GM12878 (cell line): ENCODE measurements around the gene EPHA1. TPM values are rescaled to one million over a fixed set of nuclear protein-coding genes. Genes with fewer than 3 reads are reported as not detected.

ENCODE experiments used
- ATAC-seq: fragments of 200-7000 bp; cut with Tn5 transposase; 3 replicates; pipeline ENCODE4 v1.9.1; 2020; ENCODE audit warnings: mild to moderate bottlenecking, moderate library complexity
- BruUV-seq: library from RNA; stranded (reverse); fragments of 400-500 nt; replicated peaks from 2 replicates; lab custom pipeline; 2021; lab: Mats Ljungman, UMichigan
- CTCF ChIA-PET: fragments of 300-600 bp; sonication (Branson Sonifier 250); formaldehyde crosslinking; extraction: SDS; loops from one replicate; lab custom pipeline; 2021; ENCODE audit warnings: inconsistent platforms; lab: Yijun Ruan, JAX
- POLR2A ChIA-PET: fragments of 350-600 bp; formaldehyde crosslinking; extraction: SDS; loops from one replicate; lab custom pipeline; 2021; ENCODE audit warnings: inconsistent platforms; lab: Charles Lee
- RAD21 ChIA-PET: fragments of 300-600 bp; sonication (Branson Sonifier 250); formaldehyde crosslinking; loops from one replicate; lab custom pipeline; 2023; ENCODE audit warnings: antibody characterized with exemption; ENCODE audit not compliant: unreplicated experiment; lab: Charles Lee
- SMC1A ChIA-PET: fragments of 300-600 bp; sonication (Branson Sonifier 250); formaldehyde crosslinking; loops from one replicate; lab custom pipeline; 2023; ENCODE audit not compliant: unreplicated experiment, uncharacterized antibody; lab: Charles Lee
- DNase-seq: peaks from one replicate; pipeline ENCODE4 v3.0.0-alpha.2; 2011; ENCODE audit warnings: low read depth, low spot score
- FAIRE-seq: peaks from 3 replicates; lab custom pipeline; 2011; peaks lifted over from hg19 to GRCh38; lab: Jason Lieb, UNC
- H2AFZ ChIP-seq: 2 replicates; pipeline ENCODE4 v1.6.0; 2011; ENCODE audit warnings: low read depth, low read length, control low read depth; ENCODE audit not compliant: control insufficient read depth
- H3K27ac ChIP-seq: 2 replicates; pipeline ENCODE4 v1.5.1; 2011; ENCODE audit warnings: control low read depth; ENCODE audit not compliant: control insufficient read depth, insufficient read depth
- H3K27me3 ChIP-seq, 2 experiments: replicated peaks in 1 of 2; 2 replicates each; pipeline versions ENCODE4 v1.6.0 to v1.6.1; 2011; ENCODE audit warnings: low read length in 1 of 2; ENCODE audit not compliant: control insufficient read depth in 2 of 2, insufficient read depth in 2 of 2
- H3K36me3 ChIP-seq, 2 experiments: 2 replicates each; pipeline ENCODE4 v1.5.1; 2011; ENCODE audit warnings: low read length in 1 of 2; ENCODE audit not compliant: control insufficient read depth in 2 of 2, insufficient read depth in 2 of 2
- H3K4me1 ChIP-seq: 2 replicates; pipeline ENCODE4 v1.6.1; 2011; ENCODE audit warnings: mild to moderate bottlenecking, low read length, moderate library complexity, mixed read lengths; ENCODE audit not compliant: control insufficient read depth, insufficient read depth
- H3K4me2 ChIP-seq: 2 replicates; pipeline ENCODE4 v1.6.0; 2011; ENCODE audit warnings: control low read depth; ENCODE audit not compliant: control insufficient read depth, insufficient read depth
- H3K4me3 ChIP-seq: fragments of 200-600 bp; sonication (generic); 2 replicates; pipeline ENCODE4 v1.5.1; 2016
- H3K79me2 ChIP-seq: 2 replicates; pipeline ENCODE4 v1.6.0; 2011; ENCODE audit warnings: low read length; ENCODE audit not compliant: control insufficient read depth, insufficient read depth
- H3K9ac ChIP-seq: 2 replicates; pipeline ENCODE4 v1.8.0; 2011; ENCODE audit warnings: low read length, control low read depth, mixed read lengths; ENCODE audit not compliant: control insufficient read depth, insufficient read depth
- H3K9me3 ChIP-seq: replicated peaks from 3 replicates; pipeline ENCODE4 v1.5.1; 2011; ENCODE audit warnings: mild to moderate bottlenecking, low read length; ENCODE audit not compliant: control insufficient read depth, insufficient read depth
- H4K20me1 ChIP-seq: 2 replicates; pipeline ENCODE4 v1.6.0; 2011; ENCODE audit not compliant: control insufficient read depth, insufficient read depth
- CHD1 ChIP-seq: IDR thresholded peaks from 2 replicates; pipeline ENCODE4 v1.6.1; 2012; ENCODE audit warnings: low read depth, low read length, improper control_type of control experiment
- CHD2 ChIP-seq: IDR thresholded peaks from 2 replicates; pipeline ENCODE4 v1.6.1; 2011; ENCODE audit warnings: low read depth, low read length, improper control_type of control experiment, borderline replicate concordance
- EZH2 ChIP-seq: IDR thresholded peaks from 2 replicates; pipeline ENCODE4 v1.6.1; 2012; ENCODE audit warnings: low read depth, mild to moderate bottlenecking, control low read depth, inconsistent platforms, low read length, borderline replicate concordance; ENCODE audit not compliant: control insufficient read depth
- HDAC2 ChIP-seq: fragments of 200-600 bp; sonication (generic); IDR thresholded peaks from 2 replicates; pipeline ENCODE4 v1.6.1; 2017
- IRF3 ChIP-seq: fragments of 450-650 bp; IDR thresholded peaks from 2 replicates; pipeline ENCODE4 v1.6.1; 2014; ENCODE audit warnings: mild to moderate bottlenecking
- PBX3 ChIP-seq: IDR thresholded peaks from 2 replicates; pipeline ENCODE4 v1.6.1; 2011; ENCODE audit warnings: mild to moderate bottlenecking, low read depth, low read length, moderate library complexity; ENCODE audit not compliant: insufficient replicate concordance
- SMC3 ChIP-seq: IDR thresholded peaks from 2 replicates; pipeline ENCODE4 v1.6.1; 2011; ENCODE audit warnings: low read length, improper control_type of control experiment, borderline replicate concordance
- ZSCAN29 ChIP-seq: fragments of 450-650 bp; IDR thresholded peaks from 2 replicates; pipeline ENCODE4 v1.6.1; 2017; ENCODE audit warnings: mild to moderate bottlenecking, moderate library complexity
- WGBS: methylation state at CpG from one replicate; pipeline ENCODE4 v1.1.6; 2016; ENCODE audit warnings: low lambda C conversion rate; ENCODE audit not compliant: insufficient replicate concordance, insufficient coverage; ENCODE audit errors: missing lambda C conversion rate; 5-methylcytosine and 5-hydroxymethylcytosine counted together
- in situ Hi-C: fragments of 300-500 bp; cut with MboI; formaldehyde crosslinking; loops from 9 replicates; pipeline ENCODE4 v1.14.3; 2018; ENCODE audit warnings: mixed read lengths
- intact Hi-C: fragments of 100-400 bp; cut with micrococcal nuclease; formaldehyde crosslinking; loops from one replicate; pipeline ENCODE4 v1.14.2; 2022; ENCODE audit not compliant: unreplicated experiment
- polyA plus RNA-seq, 11 experiments: library from polyadenylated mRNA; depleted of rRNA in 4 of 11; unstranded in 6 of 11; stranded (reverse) in 5 of 11; fragments of >200 nt; fragmentation: Nextera tagmentation in 4 of 11; fragmentation: Illumina TruSeq in 1 of 11; extraction: Ambion mirVana in 4 of 11; extraction: Trizol in 1 of 11; gene quantifications; 1 replicate in 1 of 11; 2 replicates in 10 of 11; pipeline versions ENCODE4 v1.2.1 to v1.2.3, GENCODE V29; 2011 to 2016; ENCODE audit warnings: inconsistent platforms in 2 of 11, missing spikeins in 2 of 11, low read depth in 1 of 11
- total RNA-seq, 4 experiments: library from RNA; depleted of rRNA in 3 of 4; stranded (reverse); fragments of >200 nt in 3 of 4; fragmentation: Illumina TruSeq in 1 of 4; extraction: Trizol in 1 of 4; gene quantifications; 2 replicates each; pipeline versions ENCODE4 v1.2.1 to v1.2.3, GENCODE V29; 2013 to 2021

EPHA1 gene
- total and polyA plus RNA-seq, 10 of the 15 experiments (the other 5 are each of a cell fraction or from before 2014, with no cell fraction given): 0.11 to 0.35 (median 0.24) TPM; not detected in 6

GRCh38 chr7:143358626-143359025, 50.0 kb downstream of the EPHA1 start:
- in situ Hi-C loops: no loop called here

More at GRCh38 chr7:143358626-143359025, 50.0 kb downstream of the EPHA1 start:
- ChIA-PET POLR2A (no interaction called here), RAD21 (no interaction called here), CTCF (interaction anchor here (1.9 kb wide), 1 partner anchor 58 kb away, joined by 5 read pairs; no protein-coding TSS in a partner anchor), SMC1A (no interaction called here)
- WGBS: 39% methylated on average over 12 of the region's 12 CpGs
- H2AFZ ChIP-seq: no peak overlapping the region
- no peak for DNase-seq
- no peak overlapping the region for H3K9ac ChIP-seq
- H3K4me1 ChIP-seq: no peaks in the 10 kb centered on the region
- intact Hi-C loops: no loop called here
- H3K4me2 ChIP-seq: no peak overlapping the region
- H3K36me3 ChIP-seq: no peaks in the 10 kb centered on the region
- no peak for FAIRE-seq
- no peaks in the 10 kb centered on the region; the same call in 2 of the 3 replicates for H3K9me3 ChIP-seq
- H3K27me3 ChIP-seq: peaks cover 9 to 19% of the 10 kb centered on the region in 2 experiments
- no peak overlapping the region for H3K4me3 ChIP-seq
- BruUV-seq: no TSS peak
- ATAC-seq: no peak
- TF ChIP-seq EZH2 (no peak), CHD1 (no peak), IRF3 (no peak), SMC3 (no peak), PBX3 (no peak), HDAC2 (no peak), ZSCAN29 (no peak), CHD2 (no peak)
- H3K79me2 ChIP-seq: no peaks in the 10 kb centered on the region
- H3K27ac ChIP-seq: no peak overlapping the region
- no peaks in the 10 kb centered on the region; the same call in 1 of the 2 replicates for H4K20me1 ChIP-seq
